GM19395 (cell line): ENCODE data around the gene EIF3A.
"Not testable (repeated sequence)": the region's sequence is repeated elsewhere in the genome, so short reads cannot be mapped to it uniquely, and the experiment has no call there.

Experiments
- ATAC-seq: cut with Tn5 transposase; IDR thresholded peaks from one replicate; pipeline ENCODE4 v1.9.1; 2021; ENCODE audit warnings: mild to moderate bottlenecking, moderate library complexity; ENCODE audit not compliant: unreplicated experiment

Gene EIF3A, protein sequence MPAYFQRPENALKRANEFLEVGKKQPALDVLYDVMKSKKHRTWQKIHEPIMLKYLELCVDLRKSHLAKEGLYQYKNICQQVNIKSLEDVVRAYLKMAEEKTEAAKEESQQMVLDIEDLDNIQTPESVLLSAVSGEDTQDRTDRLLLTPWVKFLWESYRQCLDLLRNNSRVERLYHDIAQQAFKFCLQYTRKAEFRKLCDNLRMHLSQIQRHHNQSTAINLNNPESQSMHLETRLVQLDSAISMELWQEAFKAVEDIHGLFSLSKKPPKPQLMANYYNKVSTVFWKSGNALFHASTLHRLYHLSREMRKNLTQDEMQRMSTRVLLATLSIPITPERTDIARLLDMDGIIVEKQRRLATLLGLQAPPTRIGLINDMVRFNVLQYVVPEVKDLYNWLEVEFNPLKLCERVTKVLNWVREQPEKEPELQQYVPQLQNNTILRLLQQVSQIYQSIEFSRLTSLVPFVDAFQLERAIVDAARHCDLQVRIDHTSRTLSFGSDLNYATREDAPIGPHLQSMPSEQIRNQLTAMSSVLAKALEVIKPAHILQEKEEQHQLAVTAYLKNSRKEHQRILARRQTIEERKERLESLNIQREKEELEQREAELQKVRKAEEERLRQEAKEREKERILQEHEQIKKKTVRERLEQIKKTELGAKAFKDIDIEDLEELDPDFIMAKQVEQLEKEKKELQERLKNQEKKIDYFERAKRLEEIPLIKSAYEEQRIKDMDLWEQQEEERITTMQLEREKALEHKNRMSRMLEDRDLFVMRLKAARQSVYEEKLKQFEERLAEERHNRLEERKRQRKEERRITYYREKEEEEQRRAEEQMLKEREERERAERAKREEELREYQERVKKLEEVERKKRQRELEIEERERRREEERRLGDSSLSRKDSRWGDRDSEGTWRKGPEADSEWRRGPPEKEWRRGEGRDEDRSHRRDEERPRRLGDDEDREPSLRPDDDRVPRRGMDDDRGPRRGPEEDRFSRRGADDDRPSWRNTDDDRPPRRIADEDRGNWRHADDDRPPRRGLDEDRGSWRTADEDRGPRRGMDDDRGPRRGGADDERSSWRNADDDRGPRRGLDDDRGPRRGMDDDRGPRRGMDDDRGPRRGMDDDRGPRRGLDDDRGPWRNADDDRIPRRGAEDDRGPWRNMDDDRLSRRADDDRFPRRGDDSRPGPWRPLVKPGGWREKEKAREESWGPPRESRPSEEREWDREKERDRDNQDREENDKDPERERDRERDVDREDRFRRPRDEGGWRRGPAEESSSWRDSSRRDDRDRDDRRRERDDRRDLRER (N-terminal part only)

DNA sequence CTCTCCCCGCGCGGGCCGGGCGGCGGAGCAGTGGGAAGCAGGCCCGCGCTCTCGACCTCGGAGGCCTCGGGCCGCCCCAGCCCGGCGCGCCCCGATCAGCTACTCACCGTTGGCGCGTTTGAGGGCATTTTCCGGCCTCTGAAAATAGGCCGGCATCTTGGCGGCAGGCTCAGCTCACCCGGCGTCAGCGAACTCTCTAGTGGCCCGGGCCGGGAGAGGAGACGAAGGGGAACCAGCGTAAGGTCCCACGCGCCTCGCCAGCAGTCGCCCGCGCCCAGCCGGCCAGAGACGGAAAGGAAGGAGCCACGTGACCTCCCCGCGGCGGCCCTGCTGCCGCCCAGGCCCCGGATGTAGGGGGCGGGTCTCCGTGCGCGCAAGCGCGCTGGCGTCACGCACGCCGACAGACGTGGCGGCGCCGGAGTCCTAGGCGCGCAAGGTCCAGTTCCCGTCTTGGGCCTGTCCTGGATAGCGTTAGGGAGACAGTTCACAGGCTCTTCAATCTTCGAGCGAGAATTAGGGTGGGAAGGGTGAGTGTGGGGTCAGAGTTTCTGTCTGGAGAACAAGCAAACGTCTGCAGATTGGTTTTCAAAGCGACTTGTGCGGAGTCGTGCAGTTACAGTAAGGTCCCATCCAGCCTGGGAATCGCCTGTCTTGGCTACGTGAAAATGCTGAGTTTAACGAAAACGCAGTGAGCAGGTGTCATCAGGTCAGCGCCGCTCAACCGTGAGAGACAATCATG, at the start of gene EIF3A:
Gene EIF3A, minus strand, starts transcription at position 297 of the 739 bp plus-strand sequence. Its CDS starts 141 bp downstream, at position 156.
- peak; percentile 83 for ATAC-seq

DNA sequence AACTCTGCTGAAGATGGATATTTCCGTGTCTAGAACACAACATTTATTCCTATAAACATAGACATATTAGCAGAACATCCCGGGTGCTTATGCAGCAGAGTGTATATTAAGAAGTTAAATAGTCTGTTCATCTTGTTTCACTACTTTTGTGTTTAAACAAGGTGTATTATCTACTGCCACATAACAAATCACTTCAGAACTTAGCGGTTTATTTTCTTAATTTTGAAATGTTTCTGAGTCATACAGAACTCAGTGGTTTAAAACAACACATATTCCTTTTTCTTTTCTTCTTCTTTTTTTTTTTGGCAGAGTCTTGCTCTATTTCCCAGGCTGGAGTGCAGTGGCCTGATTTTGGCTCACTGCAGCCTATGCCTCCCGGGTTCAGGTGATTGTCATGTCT, 49.1 kb upstream of the EIF3A start:
- ATAC-seq, result no peak

DNA sequence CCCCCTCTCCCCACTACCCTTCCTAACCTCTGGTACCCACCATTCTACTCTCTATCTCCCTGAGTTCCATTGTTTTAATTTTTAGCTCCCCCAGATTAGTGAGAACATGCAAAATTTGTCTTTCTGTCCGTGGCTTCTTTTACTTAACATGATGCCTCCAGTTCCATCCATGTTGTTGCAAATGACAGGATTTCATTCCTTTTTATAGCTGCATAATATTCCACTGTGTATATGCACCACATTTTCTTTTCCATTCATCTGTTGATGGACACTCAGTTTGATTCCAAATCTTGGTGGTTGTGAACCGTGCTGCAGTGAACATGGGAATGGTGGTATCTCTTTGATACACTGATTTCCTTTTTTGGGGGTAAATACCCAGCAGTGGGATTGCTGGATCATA, 45.3 kb upstream of the EIF3A start:
- ATAC-seq, result no peak

DNA sequence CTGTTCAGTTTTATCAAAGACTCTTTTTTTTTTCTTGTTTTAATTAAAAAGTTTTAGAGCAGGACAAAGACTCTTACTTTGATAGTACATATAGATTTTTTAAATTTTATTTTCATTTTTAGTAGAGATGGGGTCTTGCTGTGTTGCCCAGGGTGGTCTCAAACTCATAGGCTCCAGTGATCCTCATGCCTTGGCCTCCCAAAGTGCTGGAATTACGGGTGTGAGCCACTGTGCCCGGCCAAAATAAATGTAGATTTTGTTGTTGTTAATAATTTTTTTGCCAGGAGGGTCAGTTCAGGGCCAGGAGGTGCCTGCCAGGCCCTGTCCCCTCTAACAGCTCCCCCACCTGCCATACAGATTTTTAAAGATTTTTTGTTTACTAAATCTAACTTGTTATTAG, 40.3 kb upstream of the EIF3A start:
- ATAC-seq, result no peak

DNA sequence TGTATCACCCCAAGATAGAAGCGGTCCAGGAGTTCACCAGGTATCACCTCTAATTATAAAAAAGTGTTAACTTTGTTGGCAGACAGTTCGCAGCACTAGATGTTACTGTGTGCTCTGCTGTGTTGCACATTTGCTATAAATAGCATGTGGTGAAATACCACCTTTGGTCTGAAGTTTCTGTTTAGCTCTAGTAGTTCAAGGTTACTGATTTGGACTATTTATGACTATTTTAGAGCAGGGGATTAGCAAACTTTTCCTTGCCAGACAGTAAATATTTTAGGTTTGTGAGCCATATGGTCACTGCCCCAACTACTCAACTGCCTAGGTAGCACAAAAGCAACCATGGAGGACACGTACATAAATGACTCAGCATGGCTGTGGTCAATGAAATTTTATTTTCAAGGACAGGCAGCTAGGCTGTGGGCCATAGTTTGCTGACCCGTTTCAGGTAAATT, 39.8 kb upstream of the EIF3A start:
- ATAC-seq, result peak; percentile 93

DNA sequence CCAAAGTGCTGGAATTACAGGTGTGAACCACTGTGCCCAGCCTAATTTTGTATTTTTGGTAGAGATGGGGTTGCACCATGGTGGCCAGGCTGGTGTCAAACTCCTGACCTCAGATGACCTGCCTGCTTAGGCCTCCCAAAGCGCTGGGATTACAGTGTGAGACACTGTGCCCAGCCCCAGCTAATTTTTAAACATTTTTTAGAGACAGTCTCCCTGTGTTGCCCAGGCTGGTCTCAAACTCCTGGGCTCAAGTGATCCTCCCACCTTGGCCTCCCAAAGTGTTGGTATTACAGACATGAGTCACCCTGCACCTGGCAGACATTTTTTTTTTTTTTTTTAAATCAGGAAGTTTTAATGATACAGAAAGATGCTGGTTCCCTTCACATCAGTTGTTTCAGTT, 38.8 kb upstream of the EIF3A start:
- ATAC-seq, result no peak

DNA sequence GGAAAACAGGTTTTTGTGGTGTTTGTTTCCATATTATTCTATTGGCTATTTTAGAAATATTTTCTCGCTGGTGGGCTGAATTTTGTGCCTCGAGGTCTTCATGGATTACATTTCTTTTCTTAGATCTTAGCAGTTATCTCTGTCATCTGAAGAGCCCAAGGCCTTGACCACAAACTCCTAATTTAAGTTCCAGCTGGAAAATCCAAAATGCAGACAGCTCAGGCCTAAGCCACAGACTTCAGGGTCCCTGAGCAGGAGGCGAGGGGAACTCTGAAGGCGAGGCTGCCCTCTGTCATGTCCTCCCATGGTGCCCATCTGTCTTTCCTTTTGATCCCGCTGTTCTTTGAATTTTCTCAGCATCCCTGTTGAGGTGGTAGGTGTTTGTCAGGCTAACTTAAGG, 37.6 kb upstream of the EIF3A start:
- no peak for ATAC-seq

DNA sequence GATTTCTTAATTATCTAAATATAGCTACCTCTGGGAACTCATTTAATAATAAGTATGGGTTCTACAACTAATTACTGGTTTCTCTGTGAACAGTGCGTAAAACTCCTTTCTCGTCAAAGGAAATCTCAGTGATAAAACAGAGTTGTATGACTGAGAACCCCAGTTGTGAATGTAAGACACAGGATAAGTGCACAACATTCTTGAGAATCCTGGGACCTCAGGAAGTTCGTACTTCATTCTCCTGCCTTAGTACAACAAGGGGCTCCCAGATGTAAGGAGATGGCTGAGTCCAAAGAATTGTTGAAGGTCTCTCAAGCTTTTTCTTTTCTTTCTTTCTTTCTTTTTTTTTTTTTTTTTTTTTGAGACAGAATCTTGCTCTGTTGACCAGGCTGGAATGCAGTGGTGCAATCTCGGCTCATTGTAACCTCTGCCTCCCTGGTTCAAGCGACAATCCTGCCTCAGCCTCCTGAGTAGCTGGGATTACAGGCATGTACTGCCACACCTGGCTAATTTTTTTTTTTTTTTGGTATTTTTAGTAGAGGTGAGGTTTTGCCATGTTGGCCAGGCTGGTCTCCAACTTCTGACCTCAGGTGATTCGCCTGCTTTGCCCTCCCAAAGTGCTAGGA, 35.8 kb upstream of the EIF3A start:
- ATAC-seq, result no peak

DNA sequence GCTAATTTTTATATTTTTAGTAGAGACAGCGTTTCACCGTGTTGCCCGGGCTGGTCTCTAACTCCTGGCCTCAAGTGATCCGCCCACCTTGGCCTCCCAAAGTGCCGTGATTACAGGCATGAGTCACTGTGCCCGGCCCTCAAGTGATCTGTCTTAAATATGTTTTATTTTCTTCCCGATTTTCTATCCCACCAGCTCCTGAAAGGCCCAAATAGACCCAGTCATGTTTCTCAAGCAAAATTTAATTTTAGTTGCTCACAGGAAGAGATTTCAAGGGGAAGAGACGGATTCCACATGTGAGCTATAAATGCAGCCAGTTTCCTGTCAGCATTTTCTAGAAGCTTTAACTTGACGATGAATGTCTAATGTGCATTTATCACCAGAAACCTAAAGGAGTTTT, 35.3 kb upstream of the EIF3A start:
- no peak for ATAC-seq

DNA sequence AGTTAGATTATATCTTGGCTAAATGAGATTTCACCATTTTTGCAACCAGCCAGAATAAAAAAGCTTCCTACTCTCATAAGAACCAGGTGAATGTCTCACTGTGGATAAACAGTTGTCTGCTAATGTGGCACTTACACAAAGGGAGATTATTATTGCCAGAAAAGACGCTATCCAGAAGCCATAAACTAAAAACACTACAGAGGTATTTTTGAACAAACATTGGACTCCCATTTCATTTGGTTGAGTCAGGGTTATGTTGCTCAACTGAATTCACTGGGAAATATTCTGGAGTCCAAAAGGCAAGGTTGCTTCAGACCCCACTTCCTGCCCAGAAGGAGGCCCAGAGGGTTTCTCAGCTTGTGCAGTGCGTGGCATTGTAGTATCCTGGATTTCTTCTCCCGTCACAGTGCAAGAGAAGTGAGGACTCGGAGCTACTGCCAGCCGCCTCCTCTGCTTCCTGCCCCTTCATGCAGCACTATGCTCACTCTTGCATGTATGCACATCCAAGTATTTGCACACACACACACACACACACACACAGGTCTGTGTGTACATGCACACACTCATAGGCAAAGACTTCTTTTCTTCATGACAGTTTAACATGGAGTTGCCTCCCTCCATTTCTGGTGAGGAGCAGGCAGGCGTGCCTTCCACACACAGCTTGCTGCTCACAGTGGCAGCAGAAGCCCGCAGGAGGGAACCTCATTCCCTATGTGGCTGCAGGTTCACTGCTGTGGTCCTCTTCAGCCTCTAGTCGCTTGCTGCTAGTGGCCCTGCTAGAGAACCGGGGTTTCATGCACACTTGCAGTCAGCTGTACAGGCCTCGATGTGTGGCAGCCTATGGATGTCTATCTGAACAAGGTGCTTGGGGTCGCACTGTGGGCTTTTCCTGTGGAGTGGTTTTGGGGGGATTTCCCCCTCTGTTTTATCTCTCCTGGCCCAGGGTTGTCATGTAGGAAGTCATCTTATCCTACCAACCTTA, 33.4 kb upstream of the EIF3A start:
- no peak for ATAC-seq

DNA sequence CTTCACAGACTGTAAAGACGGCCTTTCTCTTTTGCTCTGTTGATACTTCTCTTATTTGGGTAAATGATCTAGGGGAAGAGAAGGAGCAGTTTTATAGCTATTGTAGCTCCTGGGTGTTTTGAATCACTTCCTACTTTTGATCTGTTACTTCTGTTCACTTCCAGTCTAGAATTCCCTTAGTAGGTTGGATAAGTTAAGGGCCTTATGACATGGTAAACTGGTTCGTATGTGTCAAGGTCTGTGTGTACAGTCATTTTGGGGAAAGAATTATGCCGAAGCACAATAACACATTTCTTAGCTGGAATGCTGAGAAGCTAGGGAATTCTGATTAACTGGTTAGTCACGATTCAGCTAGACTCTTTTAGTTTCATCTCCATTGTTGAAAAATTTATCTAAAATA, 31.4 kb upstream of the EIF3A start:
- no peak for ATAC-seq

DNA sequence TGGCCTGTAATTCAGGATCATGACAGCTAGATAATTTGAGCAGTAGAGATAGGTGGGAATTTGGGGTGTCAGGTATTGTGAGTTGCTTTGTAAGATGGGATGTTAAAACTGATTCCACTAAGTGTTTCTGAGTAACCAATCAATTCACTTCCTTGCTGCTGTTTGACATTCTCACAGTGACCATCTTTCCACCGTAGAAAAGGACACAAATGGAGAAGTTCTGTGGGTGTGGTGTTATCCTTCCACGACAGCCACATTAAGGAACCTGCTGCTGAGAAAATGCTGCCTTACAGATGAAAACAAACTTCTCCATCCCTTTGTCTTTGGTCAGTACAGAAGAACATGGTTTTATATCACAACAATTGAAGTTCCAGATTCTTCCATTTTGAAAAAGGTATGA, 27.2 kb upstream of the EIF3A start:
- ATAC-seq, result not testable (repeated sequence)

DNA sequence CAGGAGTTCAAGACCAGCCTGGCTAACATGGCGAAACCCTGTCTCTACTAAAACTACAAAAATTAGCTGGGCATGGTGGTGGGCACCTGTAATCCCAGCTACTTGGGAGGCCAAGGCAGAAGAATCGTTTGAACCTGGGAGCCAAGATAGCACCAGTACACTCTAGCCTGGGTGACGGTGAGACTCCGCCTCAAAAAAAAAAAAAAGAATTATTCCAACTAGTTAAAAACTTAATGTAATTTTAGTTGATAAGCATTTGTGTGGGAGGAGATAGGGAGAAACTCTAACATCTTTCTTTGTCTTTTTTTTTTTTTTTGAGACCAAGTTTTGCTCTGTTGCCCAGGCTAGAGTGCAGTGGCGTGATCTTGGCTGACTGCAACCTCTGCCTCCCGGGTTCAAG, 26.5 kb upstream of the EIF3A start:
- not testable (repeated sequence) for ATAC-seq

DNA sequence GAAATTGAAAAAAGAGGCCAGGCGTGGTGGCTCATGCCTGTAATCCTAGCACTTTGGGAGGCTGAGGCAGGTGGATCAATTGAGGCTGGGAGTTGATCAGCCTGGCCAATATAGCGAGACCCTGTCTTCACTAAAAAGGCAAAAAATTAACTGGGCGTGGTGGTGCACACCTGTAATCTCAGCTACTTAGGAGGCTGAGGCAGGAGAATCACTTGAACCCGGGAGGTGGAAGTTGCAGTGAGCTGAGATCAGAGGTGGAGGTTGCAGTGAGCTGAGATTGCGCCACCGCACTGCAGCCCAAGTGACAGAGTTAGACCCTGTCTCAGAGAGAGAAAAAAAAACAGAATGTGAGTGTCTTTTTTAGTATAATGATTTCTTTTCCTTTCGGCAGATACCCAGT, 25.3 kb upstream of the EIF3A start:
- ATAC-seq, result not testable (repeated sequence)

DNA sequence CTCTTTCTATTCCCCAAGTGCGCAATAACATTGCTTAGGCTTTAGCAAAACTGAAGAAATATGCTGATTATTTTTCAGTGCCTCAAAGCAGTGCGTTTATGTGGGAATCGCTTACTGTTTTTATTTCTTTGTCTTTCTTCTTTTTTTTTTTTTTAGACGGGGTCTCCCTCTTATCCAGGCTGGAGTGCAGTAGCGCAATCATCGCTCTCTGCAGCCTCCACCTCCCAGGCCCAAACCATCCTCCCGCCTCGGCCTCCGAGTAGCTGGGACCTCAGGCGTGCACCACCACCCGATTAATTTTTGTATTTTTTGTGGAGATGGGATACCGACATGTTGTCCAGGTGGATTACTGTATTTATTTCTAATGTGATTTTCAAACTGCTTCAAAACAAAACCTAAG, 24.5 kb upstream of the EIF3A start:
- ATAC-seq, result no peak

DNA sequence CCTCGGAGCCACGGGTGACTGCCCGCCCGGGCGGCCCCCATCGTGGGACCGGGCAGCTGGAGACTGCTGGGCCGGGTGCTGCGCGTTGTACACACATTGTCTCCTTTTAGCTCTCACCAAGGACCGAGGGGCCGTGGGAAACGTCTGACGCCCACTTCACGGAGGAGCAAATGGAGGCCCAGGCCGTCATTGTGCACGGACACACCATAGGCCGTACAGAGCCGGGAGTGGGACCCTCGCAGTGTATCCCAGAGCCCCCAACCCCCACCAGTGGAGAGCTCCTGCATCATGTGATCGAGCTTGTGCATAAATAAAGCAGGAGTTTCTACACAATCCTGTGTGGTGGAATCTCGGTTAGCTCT, 24.0 kb upstream of the EIF3A start:
- peak; percentile 29 for ATAC-seq

DNA sequence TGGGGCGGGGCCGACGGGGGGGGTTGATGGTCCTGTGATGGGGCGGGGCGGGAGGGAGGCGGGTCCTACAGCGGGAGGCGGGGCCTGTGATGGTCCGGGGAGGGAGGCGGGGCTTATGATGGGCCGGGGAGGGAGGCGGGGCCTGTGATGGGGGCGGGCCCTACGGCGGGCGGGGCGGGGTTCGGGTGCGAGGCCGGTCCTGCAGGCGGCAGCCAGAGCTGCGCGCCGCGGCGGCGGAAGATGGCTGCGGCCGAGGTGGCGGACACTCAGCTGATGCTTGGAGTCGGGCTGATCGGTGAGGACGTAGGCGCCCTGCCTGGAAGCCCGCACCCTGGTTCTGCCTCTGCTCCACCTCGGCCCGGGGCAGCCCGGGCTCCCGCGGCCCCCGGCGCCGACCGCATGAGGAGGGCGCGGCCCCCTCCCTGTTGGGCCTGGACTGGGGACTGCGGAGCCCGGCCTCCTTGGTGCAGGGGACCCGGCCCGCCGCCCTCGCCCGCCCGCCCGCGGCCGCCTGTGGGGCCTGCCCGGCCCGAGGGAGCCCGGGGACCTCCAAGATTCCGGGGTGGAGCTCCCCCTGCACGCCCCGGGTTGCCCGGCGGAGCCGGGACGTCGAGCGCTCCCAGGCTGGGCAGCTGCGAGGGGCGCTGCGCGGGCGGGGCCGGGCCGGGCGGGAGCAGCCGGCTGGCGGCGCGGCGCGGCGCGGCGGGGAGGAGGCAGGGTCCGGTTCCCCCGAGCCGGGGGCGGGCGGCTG, 23.5 kb upstream of the EIF3A start, which contains the start of gene DENND10:
Gene DENND10, plus strand, starts transcription at position 211 of the 751 bp plus-strand sequence. Its CDS starts 30 bp downstream, at position 241.
- peak; percentile 88 for ATAC-seq
